ENCODE data around the gene ATP11B. TPM values are rescaled to one million over a fixed set of nuclear protein-coding genes. Genes with fewer than 3 reads are reported as not detected.
"Not testable (repeated sequence)": the region's sequence is repeated elsewhere in the genome, so short reads cannot be mapped to it uniquely, and the experiment has no call there.

The ATP11B gene
- total RNA-seq, 1 donor from 2014 or later = 111 TPM

DNA sequence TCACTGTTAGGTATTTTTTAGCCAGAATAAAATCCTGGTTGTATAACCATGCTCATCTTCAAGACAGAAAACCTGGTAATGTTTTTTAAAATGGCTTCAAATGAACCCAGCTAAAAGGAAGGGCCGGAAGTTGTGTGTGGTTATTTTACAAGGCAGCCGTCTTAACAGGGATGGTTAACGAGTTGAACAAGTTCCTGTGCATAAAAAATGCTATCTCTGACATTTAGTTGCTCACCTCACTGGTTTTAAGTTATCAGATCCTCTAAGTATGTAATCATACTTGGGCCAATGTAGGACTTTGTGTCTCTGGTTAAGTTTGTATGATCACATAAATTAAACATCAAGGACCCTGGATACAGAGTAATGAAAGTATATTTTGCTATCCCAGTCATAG, 2.1 kb downstream of the ATP11B start:
- DNase-seq = peak; percentile 29

DNA sequence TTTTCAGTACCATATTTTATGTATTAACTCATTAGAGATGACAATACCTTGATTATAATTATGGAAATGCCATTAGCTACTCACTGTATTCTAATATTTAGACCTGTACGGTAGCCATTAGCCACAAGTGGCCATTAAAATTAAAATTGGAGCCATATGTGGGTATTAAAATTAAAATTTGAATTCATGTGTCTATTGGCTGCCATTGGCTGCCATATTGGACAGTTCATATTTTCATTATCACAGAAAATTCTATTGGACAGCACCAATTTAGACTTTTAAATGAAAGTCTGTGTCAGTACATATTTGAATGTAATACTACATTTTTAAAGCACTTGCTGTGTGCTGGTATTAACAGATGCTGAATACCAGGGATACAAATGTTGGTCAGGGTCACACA, 3.0 kb downstream of the ATP11B start:
- no peak for DNase-seq

- no peak for DNase-seq
These were observed 4.6 kb downstream of the ATP11B start for GRCh38 chr3:182797876-182798275.

GRCh38 chr3:182799143-182799542, 5.8 kb downstream of the ATP11B start:
- DNase-seq = not testable (repeated sequence)

DNA sequence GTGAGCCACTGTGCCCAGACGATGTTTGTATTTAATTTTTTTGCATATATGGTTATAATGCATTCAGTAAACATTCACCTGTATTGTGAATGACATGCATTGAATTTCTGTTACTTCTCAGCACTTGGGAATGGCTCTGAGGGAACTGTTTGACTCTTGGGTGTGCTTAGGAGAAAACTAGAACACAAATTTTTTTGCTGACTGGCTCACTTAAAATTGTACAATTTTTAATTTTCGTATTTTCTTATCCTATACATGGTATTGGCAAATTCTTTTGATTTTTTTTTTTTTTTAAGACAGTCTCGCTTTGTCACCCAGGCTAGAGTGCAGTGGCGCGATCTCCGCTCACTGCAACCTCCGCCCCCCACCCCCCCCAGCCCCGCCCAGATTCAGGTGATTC, 7.2 kb downstream of the ATP11B start:
- no peak for DNase-seq

DNA sequence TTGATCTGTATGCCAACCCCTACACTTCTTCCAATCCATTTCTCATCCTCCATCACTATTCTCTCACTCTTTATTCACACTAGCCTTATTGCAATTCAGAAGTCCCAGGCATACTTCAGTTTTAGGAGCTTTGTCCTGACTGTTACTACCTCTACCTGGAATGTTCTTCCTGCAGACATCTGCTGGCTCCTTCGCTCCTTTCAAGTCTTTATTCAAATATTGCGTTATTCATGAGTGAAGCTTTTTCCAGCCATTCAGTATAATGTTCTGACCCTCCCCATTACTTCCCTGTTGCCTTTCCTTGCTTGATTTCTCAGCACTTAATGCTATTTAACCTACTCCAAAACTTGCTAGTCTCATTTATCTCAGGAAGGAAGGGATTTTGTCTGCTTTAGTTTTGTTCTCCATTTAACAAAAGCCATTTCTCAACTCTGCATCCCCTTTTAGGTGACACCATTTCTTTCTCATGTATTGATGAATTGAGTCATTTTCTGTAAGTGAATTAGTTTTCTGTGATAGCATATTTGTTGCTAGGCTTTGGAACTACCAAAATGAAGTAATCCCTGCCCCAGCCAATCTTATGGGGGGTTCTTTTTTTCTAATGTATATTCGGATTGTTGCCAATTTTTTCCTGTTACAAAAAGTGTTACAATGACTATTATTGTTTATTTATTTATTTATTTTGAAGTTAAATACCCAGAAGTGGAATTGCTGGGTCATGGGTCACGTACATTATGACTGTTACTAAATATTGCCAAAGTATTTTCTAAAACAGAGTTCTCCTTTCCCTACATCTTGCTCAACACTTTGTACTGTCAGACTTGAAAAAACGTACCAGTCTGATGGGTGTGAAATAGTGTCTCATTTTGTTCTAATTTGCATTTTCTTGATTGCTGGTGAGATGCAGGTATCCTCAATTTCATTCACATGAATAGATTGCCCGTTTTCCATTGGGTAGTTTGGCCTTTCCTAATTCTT, 9.4 kb downstream of the ATP11B start:
- DNase-seq = no peak

- no peak for DNase-seq
These were observed 10.3 kb downstream of the ATP11B start for GRCh38 chr3:182803596-182803995.

DNA sequence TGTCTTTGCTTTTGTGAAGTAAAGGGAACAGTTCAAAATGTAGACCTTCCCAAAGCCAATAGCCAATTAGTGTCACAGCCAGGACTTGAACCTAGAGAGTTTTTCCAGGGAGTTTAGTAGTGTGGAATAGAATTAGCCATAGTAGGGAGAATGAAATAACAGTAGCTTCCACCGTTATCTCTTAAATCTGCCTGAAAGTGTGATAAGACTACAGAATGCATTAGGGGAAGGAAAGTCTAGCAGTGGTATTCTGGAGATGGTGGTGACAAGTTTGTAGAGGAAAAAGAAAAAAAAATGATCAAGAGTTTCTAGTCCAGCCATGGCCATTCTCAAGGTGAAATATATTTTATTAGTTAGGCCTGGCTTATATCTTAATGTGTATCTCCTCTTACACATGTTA, 13.8 kb downstream of the ATP11B start:
- no peak for DNase-seq

DNA sequence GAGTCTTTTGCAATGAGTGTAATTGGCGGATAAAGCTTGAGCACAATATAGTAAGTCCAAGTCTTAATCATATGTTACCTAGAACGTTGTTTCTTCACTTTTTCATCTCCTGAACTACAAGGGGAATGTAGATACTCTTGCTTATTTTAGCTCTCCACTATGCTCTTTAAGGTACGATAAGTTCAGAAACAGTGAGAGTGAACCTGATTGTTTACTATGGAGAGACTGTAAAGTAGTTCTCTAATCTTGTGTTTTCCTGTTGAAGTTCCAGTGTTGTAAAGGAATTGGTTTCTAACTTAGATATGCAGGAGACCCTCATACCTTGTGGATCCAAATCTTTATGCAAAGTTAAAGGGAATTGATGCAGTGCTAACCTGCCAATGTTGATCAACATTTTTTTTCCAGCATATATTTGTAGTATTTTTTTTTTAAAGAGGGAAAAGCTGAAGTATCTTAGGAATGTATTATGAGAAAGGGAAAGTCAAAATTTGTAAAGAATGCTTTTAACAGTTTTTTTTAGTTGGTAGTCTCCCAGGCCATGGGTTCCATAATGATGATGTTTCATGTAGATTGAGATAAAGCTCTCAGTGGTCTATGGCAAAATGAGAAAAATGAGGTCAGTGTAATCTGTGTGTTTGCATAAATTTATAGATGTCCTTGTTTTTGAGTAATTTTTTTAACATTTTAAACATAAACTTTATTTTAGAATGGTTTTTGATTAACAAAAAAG, 14.9 kb downstream of the ATP11B start:
- DNase-seq = no peak

DNA sequence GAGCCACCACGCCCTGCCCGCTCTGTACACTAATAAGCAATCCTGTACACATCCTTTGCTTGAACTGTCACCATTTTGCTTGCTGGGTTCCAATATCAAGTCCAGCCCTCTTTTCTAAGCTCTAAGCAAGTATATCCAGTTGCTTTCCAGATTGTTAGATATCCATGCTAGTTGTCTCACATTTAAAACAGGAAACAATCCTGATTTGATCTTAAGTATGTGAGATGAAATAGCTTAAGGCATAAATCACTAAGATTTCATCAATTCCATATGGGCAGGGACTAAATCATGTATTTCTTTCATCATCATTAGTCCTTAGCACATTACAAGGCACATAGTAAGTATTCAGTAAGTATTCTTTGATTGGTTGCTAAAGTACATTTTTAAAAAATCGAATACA, 16.2 kb downstream of the ATP11B start:
- DNase-seq = no peak

DNA sequence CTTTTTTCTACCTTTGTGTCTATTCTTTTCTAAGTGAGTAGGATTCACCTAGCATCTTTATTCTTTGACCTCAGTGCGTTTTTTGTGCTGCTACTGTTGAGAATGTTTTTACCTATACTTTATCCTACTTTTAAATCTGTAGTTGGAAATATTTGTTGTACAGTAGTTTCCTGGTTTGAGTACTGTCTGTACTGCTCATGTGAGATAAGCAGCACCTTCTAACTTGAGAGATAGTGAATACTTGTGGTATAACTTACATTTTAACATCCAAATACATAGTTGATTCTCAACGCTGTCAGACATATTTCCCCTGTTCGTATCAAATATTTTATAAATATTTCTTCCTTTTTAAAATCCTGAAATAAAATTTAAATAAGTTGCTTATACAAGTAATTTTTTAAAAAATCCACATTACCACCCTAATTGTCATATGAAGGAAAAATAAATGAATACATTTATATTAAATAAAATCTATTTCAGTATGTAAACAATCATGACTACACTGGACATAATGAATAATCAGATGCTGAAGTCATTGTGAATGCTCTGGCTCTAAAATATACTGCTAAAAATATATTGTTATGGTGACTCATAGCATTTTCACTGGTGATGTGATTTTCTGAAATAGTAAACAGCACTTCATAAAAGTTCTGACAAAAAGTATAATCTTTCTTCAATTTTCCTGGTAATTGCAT, 17.4 kb downstream of the ATP11B start:
- DNase-seq = peak; percentile 44

- no peak for DNase-seq
These were observed 17.9 kb downstream of the ATP11B start for GRCh38 chr3:182811269-182811596.

DNA sequence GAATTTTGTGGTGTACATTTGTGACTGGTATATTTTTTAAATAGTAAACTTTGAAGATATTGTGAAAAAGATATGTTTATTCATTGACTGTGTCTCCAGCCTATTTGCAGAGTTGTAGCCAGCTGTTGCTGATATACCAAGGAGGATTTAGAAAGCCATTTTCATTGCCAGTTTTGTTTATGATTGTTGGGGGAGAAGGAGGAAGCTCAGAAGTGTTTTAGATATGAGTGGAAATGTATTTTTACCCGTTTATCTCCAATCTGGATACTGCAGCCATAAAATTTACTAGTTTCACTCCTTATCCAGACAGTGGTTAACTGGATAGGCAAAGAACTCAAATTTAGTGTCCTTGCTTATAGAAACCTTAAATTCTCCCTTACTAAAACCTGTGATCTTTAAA, 18.8 kb downstream of the ATP11B start:
- DNase-seq = no peak

GRCh38 chr3:182814419-182815062, 21.2 kb downstream of the ATP11B start:
- DNase-seq = no peak

DNA sequence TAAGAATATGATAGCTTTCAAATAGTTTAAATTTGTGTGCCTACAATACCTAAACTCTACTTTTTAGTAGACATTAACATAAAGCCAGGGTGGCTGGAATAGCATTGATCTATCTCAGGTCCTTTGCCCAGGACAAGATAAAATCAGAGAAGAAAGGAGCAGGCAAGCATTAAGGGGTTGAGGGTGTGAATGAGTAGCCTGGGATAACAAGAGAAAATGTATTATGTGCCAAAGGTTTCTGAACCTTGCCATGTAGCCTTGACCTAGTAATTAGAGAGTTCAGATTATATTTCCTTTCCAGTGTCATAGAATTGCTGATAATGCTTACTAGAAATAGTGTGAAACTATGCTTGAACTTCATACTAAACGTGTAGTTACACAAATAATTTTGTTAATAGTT, 22.9 kb downstream of the ATP11B start:
- no peak for DNase-seq

DNA sequence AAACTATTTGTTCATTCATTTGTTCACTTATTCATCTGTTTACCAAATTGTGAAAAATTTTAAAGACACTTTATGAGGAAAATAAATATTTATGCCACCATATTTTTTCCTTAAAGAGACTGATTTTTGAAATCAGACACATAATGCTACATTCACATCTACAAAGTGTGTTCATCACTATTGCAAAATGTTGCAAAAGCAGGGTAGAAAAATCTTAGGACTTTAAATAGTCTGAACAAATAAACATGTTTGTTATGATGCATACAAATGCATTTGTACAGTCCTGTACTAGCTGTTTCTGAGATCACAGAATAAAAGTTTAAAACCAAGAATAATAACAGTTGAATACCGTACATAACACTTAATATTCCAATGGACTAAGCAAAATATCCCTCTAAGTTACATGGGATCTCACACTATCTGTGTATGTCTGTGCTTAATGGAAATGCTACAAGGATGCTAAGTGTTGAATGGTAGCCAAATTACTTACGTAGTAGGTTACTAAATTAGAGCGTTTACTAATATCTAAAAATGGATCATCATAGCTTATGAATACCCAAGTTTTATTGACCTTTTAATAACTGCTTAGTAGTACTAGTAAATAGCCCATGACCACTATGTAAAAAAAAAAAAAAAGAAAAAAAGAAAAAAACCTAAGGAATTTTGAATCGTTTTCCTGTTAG, 25.1 kb downstream of the ATP11B start:
- no peak for DNase-seq

DNA sequence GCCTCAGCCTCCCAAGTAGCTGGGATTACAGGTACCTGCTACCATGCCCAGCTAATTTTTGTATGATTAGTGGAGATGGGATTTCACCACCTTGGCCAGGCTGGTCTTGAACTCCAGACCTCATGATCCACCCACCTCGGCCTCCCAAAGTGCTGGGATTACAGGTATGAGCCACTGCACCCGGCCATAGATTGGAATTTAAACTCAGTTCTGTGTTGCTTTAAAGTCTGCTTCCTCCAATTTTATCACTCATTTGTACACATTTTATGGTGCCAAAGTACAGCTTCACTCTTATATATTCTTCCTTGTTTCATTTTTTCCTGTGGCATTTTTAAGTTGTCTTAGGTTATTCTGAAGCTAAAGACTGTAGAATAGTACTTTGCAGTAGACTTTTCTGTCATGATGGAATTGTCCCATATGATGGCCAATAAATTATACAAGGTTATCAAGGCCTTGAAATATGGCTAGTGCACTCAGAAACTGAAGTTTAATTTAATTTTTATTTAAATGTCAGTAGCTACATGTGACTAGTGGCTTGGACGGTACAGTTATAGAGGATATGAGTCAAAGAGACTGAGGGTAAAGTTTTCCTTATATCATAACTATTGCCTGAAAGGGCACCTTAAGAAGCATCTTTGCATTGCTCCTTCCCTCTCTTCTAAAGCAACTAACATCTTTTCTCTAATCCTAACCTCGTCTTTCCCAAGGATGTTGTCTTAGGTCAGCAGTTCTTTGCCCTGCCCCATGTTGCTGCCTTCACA, 28.1 kb downstream of the ATP11B start:
- no peak for DNase-seq

DNA sequence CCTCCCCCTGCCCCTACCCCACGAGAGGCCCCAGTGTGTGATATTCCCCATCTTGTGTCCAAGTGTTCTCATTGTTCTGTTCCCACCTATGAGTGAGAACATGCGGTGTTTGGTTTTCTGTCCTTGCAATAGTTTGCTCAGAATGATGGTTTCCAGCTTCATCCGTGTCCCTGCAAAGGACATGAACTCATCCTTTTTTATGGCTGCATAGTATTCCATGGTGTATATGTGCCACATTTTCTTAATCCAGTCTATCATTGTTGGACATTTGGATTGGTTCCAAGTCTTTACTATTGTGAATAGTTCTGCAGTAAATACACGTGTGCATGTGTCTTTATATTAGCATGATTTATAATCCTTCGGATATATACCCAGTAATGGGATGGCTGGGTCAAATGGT, 29.0 kb downstream of the ATP11B start:
- DNase-seq = not testable (repeated sequence)

- no peak for DNase-seq
These were observed 31.7 kb downstream of the ATP11B start for GRCh38 chr3:182824957-182825356.

DNA sequence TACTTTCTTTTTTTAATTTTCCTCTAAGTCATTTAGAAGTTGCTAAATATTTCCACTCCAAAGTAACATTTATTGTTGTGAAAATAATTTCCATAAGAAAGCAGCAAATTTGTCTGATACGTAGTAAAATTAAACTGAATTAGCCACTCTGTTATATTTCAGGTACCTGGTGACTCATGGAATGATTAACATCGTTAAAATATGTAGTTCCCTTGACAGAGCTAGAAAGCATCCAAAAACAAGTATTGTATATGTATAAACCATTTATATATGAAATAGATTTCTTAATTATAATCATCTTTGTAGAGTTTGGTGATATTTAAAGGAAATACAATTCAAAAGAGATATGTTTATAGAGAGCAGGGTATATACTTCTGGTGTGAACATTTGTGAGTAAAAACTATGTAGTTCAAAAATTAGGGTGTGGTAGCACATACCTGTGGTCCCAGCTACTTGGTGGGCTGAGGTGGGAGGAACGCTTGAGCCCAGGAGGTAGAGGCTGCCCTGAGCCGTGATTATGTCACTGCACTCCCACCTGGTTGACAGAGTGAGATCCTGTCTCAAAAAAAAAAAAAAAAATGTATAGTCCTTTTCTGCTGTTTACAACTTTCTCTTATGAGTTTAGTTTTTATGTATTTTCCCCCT, 36.6 kb downstream of the ATP11B start:
- no peak for DNase-seq

Measured in dermis blood vessel endothelial cell (primary cell).